HG02970 (cell line): ENCODE results near the gene STAM2.
"Not testable (repeated sequence)": the region's sequence is repeated elsewhere in the genome, so short reads cannot be mapped to it uniquely, and the experiment has no call there.

ENCODE experiments used
- ATAC-seq: cut with Tn5 transposase; IDR thresholded peaks from one replicate; pipeline ENCODE4 v1.9.1; 2021; ENCODE audit warnings: mild to moderate bottlenecking, moderate library complexity, moderate number of reproducible peaks; ENCODE audit not compliant: unreplicated experiment, low FRiP score

STAM2 gene

GRCh38 chr2:152173831-152174230 is 1.7 kb downstream of the STAM2 start:
- no peak for ATAC-seq

DNA sequence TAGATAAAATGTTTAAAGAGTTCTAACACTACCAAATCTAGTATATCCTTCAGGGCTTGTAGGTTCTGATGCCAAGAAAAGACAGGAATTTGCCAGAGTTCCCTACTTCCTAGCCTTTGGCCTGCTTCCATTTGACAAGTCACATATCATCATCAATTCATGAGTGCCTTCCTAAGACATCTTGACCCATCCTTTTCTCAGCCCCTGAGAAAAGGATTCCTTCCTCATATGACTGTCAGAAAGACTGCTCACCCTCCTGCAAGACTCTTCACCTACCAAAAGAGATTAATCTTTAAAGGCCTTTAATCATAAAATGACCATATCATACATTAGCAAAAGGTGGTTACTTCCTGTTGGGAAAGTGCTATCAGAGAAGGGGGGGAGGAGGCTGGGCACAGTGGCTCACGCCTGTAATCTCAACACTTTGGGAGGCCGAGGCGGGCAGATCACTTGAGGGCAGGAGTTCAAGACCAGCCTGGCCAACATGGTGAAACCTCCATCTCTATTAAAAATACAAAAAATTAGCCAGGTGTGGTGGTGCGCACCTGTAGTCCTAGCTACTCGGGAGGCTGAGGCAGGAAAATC is 3.3 kb downstream of the STAM2 start:
- ATAC-seq = not testable (repeated sequence)

- ATAC-seq = no peak
Observed at GRCh38 chr2:152171718-152172117, 3.8 kb downstream of the STAM2 start.

- not testable (repeated sequence) for ATAC-seq
Observed at GRCh38 chr2:152169158-152169557, 6.4 kb downstream of the STAM2 start.

DNA sequence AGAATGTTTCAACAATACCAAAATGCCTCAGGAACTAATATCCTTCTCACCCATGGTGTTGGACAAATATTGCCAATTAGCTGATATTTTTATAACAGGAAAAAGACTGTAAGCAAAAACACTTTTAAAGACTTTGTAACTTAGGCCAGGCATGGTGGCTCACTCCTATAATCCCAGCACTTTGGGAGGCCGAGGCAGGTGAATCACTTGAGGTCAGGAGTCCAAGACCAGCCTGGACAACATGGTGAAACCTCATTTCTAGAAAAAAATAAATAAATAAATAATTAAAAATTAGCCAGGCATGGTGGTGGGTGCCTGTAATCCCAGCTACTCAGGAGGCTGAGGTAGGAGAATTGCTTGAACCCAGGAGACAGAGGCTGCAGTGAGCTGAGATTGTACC is 8.1 kb downstream of the STAM2 start:
- not testable (repeated sequence) for ATAC-seq

- no peak for ATAC-seq
Observed at GRCh38 chr2:152167065-152167464, 8.5 kb downstream of the STAM2 start.

GRCh38 chr2:152166633-152167032 is 8.9 kb downstream of the STAM2 start:
- peak; percentile 69 for ATAC-seq

GRCh38 chr2:152165780-152166179 is 9.8 kb downstream of the STAM2 start:
- ATAC-seq = no peak

DNA sequence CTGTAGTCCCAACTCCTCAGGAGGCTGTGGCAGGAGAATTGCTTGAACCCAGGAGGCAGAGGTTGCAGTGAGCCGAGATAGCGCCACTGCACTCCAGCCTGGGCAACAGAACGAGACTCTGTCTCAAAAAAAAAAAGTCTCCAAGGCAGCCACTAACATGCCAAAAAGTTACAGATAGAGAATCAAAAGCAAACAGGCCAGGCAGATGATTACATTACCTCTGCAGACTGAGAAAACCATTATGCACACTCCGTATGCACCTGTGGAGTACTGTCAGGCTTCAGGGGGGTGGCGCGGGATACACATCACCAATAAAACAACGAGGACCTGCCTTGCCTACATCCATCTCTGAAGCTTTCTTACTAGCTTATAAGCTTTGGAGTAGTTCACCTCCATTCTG is 10.3 kb downstream of the STAM2 start:
- no peak for ATAC-seq

DNA sequence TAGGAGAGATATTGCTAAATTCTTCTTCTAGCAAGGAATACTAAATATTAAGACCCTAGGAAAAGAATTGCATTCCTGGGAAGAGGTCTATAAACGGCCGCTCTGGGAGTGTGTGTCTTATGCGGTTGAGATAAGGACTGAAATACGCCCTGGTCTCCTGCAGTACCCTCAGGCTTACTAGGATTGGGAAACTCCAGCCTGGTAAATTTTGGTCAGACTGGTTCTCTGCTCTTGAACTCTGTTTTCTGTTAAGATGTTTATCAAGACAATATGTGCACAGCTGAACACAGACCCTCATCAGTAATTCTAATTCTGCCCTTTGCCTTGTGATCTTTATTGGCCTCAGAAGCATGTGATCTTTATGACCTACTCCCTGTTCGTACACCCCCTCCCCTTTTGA is 11.9 kb downstream of the STAM2 start:
- ATAC-seq = not testable (repeated sequence)

DNA sequence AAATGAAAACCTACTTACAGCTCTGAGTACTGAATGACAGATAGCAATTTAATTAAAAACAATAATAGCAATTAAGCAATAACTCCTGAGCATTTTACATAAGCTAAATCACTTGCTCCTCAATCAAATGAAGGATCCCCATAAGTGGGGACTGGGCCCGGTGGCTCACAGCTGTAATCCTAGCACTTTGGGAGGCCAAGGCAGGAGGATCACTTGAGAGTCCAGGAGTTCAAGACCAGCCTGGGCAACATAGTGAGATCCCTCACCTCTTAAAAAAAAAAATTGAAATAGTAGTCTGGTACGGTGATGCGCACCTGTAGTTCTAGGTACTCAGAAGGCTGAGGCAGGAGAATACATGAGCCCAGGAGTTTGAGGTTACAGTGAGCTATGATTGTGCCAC is 13.4 kb downstream of the STAM2 start:
- no peak for ATAC-seq

- ATAC-seq = no peak
Observed at GRCh38 chr2:152161598-152161997, 14.0 kb downstream of the STAM2 start.

DNA sequence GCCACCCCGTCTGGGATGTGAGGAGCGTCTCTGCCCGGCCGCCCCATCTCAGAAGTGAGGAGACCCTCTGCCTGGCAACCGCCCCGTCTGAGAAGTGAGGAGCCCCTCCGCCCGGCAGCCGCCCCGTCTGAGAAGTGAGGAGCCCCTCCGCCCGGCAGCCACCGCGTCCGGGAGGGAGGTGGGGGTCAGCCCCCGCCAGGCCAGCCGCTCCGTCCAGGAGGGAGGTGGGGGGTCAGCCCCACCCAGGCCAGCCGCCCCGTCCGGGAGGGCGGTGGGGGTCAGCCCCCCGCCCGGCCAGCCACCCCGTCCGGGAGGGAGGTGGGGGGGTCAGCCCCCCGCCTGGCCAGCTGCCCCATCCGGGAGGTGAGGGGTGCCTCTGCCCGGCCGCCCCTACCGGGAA is 15.2 kb downstream of the STAM2 start:
- not testable (repeated sequence) for ATAC-seq

- ATAC-seq = no peak
Observed at GRCh38 chr2:152157253-152157652, 18.3 kb downstream of the STAM2 start.

DNA sequence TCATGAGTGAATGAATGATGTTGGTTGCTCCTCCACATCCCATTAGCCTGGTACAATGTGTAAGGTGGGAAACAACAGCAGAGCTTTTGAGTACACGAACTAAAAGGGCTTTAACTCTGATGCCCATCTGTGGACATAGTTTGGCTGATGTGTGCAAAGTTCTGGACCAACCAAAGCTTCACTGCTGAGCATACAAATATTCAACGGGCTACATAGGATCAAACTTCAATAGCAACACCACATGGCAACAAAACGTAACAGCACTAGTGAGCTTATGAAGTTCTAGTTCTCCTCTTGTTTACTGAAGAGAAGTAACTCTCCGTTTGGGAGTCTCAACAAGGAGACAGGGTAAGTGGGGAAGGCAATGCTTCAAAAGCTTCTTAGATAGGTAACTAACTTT is 20.4 kb downstream of the STAM2 start:
- ATAC-seq = no peak

DNA sequence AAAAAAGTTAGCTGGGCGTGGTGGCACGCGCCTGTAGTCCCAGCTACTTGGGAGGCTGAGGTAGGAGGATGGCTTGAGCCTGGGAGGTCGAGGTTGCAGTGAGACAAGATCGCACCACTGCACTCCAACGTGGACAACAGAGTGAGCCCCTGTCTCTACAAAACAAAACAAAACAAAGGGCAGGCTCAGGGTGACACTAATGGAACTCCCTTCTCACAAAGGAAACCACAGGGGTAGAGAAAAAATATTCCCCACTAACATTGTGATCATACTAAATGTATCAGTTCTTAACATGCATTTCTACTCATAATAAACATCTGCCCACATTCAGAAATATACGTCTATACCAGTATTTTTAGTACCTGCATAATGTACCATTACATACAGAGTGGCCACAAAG is 21.1 kb downstream of the STAM2 start:
- ATAC-seq = no peak

GRCh38 chr2:152134488-152135280 is 40.9 kb downstream of the STAM2 start:
- ATAC-seq = no peak

DNA sequence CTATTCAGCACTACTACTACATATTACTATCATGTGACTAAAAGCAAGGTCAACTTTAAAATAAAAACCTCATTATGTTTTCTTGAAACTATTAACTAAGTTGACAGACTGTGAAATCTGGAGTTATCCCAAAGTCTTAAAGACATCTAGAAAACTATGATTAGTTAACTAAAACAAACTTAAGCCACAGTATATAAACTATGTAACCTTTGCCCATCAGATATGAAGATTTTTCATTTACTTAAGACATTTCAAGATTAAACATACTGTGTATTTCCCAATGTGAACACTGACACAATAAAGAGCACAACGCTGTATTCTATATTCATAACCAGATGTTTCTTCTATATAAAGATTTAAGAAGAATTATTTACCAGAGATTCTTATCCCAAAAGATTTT is 43.3 kb downstream of the STAM2 start:
- no peak for ATAC-seq

- ATAC-seq = no peak
Observed at GRCh38 chr2:152127628-152128027, 47.9 kb downstream of the STAM2 start.

DNA sequence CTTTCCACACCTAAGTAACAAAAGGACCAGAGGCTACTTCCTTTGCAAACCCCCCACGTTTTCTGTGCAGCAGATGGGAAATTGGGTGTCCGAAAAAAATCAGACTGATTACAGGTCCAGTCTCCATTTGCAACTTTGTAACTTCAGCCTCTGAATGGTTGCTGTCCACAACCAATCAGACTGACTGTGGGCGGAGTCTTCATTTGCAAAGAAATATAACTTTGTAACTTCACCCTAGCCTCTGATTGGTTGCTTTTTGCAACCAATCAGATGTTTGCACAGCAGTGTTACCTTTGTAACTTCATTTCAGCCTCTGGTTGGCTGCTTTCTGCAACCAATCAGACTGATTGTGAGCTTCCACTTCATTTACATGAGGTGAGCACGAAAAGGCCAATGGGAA is 48.9 kb downstream of the STAM2 start:
- ATAC-seq = no peak

DNA sequence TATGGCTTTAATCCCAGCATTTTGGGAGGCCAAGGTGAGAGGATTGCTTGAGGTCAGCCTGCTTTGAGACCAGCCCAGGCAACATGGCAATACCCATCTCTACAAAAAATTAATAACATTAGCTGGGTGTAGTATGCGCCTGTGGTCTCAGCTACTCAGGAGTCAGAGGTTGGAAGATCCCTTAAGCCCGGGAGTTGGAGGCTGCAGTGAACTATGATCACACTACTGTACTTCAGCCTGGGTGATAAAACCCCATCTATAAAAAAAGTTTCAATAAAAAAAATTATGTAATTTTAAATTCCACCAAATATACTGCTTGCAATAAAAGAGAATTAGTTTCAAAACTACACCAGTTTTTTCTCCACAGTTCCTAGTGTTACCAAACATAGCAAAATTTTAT is 53.4 kb downstream of the STAM2 start:
- no peak for ATAC-seq

- ATAC-seq = no peak
Observed at GRCh38 chr2:152120430-152120829, 55.1 kb downstream of the STAM2 start.
